GM23338 (cell line): ENCODE measurements around the gene RNF114.

Experiments
- CREB1 ChIP-seq: fragments of 250-450 bp; sonication (Bioruptor Pico); IDR thresholded peaks from 2 replicates; pipeline ENCODE4 v1.5.0; 2020; ENCODE audit warnings: low read depth, mild to moderate bottlenecking, moderate library complexity
- EZH2 ChIP-seq: fragments of 200-600 bp; sonication (generic); IDR thresholded peaks from one replicate; pipeline ENCODE4 v1.8.0; 2017; ENCODE audit warnings: antibody characterized with exemption, mild to moderate bottlenecking, low read depth; ENCODE audit not compliant: unreplicated experiment
- EZH2phosphoT487 ChIP-seq: fragments of 200-600 bp; sonication (generic); IDR thresholded peaks from one replicate; pipeline ENCODE4 v1.8.1; 2018; ENCODE audit warnings: antibody characterized with exemption; ENCODE audit not compliant: unreplicated experiment
- JUNB ChIP-seq: IDR thresholded peaks from one replicate; pipeline ENCODE4 v1.6.1; 2016; ENCODE audit warnings: antibody characterized with exemption; ENCODE audit not compliant: unreplicated experiment
- POLR2AphosphoS5 ChIP-seq: IDR thresholded peaks from 2 replicates; pipeline ENCODE4 v1.6.1; 2016; ENCODE audit warnings: antibody characterized with exemption, low read depth
- ZNF114 ChIP-seq: fragments of 250-450 bp; sonication (Bioruptor Pico); IDR thresholded peaks from 2 replicates; pipeline ENCODE4 v1.5.0; 2020; ENCODE audit warnings: mild to moderate bottlenecking, moderate library complexity
- TF ChIP-seq, protein P1 (sequence below), 2 experiments: fragments of 200-600 bp in 1 of 2; sonication (generic) in 1 of 2; conservative IDR thresholded peaks; 2 replicates each; pipeline versions ENCODE4 v1.5.1 to v1.6.1; 2016 to 2017; ENCODE audit warnings: antibody characterized with exemption in 2 of 2, low read depth in 2 of 2, mild to moderate bottlenecking in 2 of 2, moderate library complexity in 1 of 2
- TF ChIP-seq, protein P2 (sequence below): IDR thresholded peaks from 2 replicates; pipeline ENCODE4 v1.6.1; 2016; ENCODE audit warnings: antibody characterized with exemption

DNA sequence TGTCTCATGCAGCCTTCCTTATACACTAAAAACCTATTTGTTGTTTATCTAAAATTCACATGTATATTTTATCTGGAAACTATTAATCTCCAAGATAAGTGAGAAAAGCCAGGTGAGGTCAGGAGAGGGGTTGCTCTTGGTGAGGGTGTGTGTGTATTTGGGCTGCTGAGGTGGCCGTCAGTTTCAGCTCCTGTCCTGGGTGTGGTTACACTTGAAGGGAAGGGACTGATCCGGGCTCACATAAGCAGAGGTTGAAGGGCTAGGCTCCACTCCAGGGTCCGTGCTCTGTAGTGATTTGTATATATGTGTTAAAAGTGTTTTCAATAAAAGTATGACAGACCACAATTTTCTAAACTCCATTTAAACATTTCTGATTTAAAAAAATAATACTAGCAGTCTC lies 33.0 kb downstream of the RNF114 start:
- TF ChIP-seq, protein P1, sequence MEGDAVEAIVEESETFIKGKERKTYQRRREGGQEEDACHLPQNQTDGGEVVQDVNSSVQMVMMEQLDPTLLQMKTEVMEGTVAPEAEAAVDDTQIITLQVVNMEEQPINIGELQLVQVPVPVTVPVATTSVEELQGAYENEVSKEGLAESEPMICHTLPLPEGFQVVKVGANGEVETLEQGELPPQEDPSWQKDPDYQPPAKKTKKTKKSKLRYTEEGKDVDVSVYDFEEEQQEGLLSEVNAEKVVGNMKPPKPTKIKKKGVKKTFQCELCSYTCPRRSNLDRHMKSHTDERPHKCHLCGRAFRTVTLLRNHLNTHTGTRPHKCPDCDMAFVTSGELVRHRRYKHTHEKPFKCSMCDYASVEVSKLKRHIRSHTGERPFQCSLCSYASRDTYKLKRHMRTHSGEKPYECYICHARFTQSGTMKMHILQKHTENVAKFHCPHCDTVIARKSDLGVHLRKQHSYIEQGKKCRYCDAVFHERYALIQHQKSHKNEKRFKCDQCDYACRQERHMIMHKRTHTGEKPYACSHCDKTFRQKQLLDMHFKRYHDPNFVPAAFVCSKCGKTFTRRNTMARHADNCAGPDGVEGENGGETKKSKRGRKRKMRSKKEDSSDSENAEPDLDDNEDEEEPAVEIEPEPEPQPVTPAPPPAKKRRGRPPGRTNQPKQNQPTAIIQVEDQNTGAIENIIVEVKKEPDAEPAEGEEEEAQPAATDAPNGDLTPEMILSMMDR (conservative IDR thresholded peaks at IDR 0.05; ENCODE audit: low read depth in 2 of 2) = no peak
- TF ChIP-seq POLR2AphosphoS5 (no peak), JUNB (no peak), CREB1 (no peak), ZNF114 (CRISPR knock-in tag) (no peak), EZH2phosphoT487 (no peak), EZH2 (no peak)
- TF ChIP-seq, protein P2, sequence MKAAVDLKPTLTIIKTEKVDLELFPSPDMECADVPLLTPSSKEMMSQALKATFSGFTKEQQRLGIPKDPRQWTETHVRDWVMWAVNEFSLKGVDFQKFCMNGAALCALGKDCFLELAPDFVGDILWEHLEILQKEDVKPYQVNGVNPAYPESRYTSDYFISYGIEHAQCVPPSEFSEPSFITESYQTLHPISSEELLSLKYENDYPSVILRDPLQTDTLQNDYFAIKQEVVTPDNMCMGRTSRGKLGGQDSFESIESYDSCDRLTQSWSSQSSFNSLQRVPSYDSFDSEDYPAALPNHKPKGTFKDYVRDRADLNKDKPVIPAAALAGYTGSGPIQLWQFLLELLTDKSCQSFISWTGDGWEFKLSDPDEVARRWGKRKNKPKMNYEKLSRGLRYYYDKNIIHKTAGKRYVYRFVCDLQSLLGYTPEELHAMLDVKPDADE = no peak
